ENCODE results near the gene DCXR. TPM values are rescaled to one million over a fixed set of nuclear protein-coding genes. Genes with fewer than 3 reads are reported as not detected.
A peak's percentile ranks its signal among the peaks of the same experiment; 100 is the strongest.

DCXR gene
- total RNA-seq, 1 donor from 2014 or later, result 25.7 TPM

DNA sequence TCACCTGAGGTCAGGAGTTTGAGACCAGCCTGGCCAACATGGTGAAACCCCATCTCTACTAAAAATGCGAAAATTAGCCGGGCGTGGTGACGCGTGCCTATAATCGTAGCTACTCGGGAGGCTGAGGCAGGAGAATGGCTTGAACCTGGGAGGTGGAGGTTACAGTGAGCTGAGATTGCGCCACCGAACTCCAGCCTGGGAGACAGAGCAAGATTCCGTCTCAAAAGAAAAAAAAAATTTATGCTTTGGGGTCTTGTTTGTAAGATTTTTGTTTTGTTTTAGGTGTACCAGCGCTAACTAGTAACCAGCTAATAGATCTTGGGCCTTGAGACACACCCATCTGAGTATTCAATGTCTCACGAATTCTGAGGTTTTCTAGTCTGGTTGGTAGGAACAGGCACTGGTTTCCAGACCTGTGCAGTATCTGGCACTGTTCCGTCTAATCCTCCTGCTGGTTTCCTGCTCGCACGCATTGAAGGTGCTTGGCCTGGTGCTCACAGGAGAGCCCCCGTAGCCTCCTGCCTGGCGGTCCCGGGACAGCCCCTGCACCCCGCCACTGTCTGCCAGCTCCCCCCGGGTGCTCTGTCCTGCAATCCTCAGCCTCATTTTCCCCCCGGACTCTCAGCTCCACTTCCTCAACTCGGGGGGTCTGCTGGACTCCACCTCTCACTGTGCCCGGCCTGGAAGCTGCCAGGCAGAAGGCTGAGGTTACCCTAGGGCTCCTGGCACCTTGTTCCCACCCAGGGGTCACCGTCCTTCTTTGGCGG is 38.7 kb upstream of the DCXR start:
- FAIRE-seq, result no peak
- DNase-seq (ENCODE audit: low spot score in 2 of 2), result no peak

DNA sequence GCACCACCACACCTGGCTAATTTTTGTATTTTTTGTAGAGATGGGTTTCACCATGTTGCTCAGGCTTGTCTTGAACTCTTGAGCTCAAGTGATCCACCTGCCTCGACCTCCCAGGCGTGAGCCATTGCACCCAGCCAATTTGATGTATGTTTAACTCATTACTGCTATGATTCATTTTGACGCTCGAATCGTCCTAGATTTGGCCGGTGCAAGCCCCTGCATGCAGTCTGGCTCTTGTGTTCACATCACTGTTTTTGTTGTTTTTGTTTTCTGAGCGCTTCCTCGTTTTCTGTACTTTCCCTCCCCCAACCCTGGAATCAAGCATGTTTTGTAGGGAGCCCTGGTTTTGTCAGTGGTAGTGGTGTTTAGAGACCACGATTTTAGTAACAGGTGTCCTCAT is 35.9 kb upstream of the DCXR start:
- DNase-seq (ENCODE audit: low spot score in 2 of 2) (no peak), FAIRE-seq (no peak)

DNA sequence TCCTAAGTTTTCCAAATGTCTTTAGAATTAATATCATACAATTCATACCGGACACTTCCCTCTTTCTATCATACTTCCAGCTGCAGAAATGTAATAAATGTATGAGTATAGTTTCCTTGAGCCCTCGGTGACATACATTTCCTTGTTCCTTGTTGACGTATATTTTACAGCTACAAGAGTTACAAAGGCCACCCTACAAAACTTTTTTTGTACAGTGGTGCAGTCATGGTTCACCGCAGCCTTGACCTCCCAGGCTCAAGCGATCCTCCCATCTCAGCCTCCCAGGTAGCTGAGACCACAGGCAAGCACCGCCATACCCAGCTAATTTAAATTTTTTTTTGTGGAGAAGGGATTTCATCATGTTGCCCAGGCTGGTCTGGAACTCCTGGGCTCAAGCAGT is 35.3 kb upstream of the DCXR start:
- FAIRE-seq (no peak), DNase-seq (ENCODE audit: low spot score in 2 of 2) (no peak)

DNA sequence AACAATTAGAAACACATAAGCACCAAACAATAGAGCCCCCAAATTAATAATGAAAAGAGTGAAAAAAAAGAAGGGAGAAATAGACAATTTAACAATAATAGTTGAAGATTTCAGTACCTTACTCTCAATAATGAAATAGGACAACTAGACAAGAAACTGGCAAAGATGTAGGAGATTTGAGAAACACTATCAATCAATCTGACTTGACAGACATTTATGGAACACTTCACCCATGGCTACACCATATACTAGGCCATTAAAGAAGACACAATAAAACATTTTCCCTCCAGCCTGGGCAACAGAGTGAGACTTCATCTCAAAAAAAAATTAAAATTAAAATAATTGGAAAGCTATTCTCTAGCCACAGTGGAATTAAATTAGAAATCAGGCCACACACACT is 33.1 kb upstream of the DCXR start:
- FAIRE-seq (no peak), DNase-seq (ENCODE audit: low spot score in 2 of 2) (no peak)

DNA sequence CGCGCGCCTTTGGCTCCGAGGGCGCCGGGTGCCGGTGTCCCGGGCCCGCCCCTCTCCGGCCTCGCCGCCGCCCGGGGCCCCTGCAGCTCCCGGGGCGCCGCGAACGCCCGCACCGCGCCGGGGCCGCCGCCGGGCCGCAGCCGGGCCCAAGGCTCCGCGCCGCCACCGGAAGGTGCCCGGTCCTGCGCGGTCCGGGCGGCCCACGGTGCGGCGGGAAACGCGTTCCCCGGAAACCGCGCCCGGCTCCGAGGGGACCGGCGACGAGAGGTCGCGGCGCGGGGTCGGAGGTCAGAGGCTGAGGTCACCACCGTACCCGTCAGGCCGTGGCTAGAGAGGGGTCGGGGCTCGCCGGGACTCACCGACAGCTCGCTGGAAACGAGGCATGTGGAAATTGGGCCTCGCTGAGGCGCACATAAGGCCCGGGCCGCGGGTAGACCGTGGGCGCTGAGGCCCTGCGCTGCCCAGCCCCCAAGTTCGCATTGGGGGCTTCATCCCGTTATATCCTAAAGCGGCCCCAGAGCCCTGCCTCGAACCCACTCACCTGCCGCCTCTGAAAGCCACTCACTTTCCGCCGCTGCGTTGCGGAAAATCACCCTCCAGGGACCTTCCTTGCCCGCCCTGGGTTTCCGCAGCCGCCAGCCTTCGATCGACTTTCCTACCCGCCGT is 28.3 kb upstream of the DCXR start, which contains the start of gene DUS1L:
DUS1L (minus strand) TSS at position 167 of the 666 bp plus-strand sequence. CDS start 745 bp downstream, outside the sequence.
- no peak for FAIRE-seq
- peak; percentile 95 for DNase-seq (ENCODE audit: low spot score in 2 of 2)

DNA sequence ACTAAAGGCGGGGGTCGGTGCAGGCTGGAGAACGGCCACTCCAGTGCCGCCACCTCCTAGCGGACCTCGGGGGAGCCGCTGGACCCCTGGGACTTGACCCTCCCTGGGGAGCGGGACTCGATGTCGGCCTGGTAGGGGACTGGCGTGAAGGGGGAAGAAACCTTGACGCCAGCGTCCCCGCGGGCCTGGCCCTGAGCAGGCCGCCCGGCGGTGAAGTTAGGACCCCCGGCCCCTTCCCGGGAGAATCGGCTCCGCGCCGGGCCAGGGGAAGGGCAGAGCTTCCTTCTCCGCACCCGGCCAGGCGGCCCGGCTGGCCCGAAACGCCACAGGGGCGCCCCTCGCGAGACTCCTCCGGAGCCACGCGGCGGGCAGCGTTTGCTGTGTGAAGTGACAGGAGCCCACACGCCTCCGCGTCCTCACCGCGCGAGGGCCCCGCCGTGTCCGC is 27.7 kb upstream of the DCXR start:
- FAIRE-seq, result no peak
- peak in 1 of 2 donors; percentile 53 for DNase-seq (ENCODE audit: low spot score in 2 of 2)

DNA sequence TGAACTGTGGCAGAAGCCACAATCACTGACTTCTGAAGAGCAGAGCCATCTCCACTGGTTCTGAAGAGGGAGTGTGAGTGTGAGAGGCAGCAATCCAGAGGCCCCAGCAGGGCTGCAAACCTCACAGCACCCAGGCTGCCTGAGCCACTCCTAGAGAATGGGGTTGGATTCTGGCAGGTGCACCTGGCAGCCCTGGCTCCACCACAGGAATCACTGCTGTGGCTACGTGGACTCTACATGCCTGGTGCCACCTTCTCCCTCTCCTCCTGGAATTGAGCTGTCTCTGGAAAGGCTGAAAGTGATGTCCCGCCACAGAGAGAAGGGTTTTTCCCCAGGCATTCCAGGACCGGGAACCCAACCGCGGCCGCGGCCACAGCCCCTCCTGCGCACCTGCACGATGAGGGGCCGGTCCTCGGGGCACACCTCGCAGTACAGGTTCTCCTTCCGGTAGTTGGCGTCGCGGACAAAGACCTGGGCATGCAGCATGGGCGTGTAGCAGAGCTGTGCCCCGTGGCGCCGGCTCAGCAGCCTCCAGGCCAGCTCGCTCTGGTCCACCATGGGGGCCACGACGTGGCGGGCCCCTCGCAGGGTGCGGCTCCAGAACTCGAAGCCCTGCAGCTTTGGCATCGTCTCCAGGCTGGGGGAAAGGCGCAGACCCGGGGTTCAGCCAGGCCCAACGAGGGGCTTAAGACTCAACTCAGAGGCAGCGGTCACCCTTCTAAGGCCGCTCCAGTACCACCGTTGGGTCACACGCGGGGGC is 27.1 kb upstream of the DCXR start:
- FAIRE-seq (no peak), DNase-seq (ENCODE audit: low spot score in 2 of 2) (no peak)

DNA sequence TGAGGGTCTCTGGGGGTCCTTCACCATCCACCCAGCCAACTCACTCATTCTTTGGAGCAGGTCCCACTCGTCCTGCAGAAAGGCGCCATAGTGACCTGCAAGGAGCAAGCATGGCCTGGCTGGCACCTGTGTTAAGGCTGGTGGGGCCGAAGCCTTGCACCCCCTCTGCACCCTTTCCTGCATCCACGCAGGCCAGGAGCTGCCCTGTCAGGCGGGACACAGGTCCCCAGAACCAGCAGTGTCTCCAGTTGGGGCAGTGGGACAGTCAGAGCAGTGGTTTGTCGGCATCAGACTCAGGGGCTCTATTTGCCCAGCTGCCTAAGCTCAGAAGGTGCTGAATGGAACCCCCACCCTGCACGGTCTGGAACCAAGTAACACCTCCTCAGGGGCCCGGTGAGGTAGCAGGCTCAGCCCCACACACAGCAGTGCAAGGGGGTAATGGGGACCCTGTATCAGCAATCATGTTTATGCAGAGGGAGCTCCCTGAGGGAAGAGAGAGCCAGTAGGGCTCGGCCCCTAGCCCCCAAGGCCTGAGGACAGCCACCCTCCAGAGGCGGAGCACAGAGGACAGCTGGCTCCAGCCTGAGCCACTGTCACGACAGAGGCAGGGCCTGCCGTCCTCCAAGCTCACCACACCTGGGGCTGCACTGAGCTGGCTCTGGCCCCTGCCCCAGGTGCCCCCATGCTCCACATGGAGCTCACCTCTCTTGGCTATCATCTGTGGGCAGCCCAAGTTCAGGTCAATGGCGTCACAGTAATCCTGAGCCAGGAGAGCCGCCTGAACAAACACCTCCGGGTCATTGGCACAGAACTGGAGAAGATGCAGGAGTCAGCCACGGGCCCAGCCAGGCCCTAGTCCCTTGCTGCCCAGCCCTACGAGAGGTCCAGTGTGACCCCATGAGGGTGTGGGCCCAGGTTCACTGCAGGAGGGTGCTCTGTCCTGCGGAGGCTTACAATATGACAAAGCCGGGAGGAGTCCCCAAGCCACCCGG is 26.2 kb upstream of the DCXR start:
- DNase-seq (ENCODE audit: low spot score in 2 of 2) (no peak), FAIRE-seq (no peak)

DNA sequence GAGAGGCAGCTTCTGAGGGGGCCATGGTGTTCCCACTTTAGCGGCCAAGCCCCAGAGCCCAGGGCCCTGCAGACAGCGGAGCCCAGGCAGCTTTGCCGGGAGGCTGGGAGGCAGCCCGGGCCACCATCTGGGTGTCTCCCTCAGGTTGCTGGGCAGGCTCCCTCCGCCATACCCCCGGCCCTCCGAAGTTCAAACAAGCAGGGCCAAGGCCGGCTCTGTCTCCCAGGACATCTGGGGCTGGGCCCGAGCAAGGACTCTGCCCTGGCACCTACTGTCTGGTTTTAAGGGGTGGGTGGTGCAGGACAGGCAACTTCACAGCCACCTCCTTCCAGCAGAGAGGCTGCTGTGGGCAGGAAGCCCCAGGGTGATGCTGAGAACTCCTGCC is 25.5 kb upstream of the DCXR start:
- DNase-seq (ENCODE audit: low spot score in 2 of 2) (no peak), FAIRE-seq (no peak)

DNA sequence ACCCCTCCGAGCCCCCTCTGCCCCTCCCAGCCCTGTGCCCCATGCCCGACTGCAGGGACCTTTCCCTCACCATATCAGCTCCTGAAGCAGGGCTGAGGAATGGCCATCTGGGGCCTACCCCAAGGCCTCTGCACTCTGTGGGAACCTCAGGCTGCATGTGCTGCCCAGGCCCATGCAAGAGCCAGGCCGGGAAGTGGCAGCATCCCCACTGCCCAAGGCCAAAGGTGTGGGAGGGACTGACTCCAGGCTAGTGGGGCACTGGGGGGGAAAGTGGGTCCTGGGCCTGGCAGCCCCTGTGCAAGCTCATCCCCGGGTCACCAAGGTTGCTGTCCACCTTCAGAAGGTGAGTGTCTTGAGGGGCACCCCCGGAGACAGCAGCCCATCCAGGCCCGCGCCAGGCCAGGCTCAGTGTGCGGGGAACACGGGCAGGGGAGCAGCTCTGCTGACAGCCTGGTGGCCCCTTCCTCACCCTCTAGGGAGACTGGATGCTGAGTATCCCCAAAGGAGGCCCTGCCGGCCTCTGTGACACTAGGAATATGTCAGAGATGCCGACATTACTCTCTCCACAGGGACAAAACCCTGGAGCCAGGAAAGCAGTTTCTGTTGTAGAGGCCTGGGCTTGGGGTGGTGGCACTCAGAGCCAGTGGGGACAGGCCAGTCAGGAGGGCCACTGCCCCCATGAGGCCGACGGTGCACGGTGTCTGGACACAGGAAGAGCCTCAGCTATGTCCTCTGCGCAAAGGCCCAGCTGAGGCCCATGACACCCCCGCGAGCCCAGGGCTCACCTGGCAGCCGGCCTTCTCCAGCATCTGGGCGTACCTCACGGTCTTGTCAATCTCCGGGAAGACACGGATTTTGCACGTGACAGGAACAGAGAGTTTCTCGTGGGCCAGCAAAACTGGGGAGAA is 24.8 kb upstream of the DCXR start:
- no peak for FAIRE-seq
- DNase-seq (ENCODE audit: low spot score in 2 of 2), result no peak

DNA sequence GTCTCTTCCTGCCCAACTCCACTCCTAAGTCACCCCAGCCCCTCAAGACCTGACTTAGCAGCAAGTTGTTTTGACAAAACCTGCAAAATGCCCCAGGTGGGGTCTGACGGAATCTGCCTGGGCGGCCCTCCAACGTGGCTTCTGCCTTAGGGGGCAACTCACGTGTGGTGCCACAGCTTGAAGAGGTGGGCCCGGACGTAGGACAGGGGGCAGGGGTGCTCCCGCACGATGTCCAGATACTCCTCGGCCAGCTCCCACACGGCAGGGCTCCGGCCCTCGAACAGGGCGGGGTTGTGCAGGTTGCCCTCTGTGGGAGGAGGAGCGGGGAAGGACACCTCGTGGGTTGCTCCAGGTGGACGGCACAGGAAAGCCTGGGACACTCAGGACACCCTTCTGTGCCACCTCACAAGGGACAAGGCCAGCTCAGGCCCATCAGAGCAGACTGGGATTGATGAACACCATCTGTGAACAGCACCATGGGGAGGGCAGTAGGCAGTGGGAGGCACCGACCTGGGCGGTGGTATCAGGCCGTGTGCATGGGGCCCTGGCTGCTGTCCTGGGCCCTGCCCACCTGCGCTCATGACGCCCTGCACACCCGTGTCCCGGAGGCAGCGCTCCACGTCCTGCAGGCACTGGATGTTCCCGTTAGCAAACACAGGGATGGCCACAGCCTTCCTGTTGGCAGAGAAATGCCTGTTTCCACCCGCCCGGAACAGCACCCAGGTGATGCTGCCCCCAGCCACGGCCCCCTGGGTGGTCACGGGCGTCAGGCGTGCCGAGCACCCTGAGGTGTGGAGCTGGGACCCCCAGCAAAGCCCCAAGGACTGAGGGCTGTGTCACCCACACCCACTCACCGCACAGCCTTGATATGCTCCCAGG is 23.8 kb upstream of the DCXR start:
- no peak for FAIRE-seq

DNA sequence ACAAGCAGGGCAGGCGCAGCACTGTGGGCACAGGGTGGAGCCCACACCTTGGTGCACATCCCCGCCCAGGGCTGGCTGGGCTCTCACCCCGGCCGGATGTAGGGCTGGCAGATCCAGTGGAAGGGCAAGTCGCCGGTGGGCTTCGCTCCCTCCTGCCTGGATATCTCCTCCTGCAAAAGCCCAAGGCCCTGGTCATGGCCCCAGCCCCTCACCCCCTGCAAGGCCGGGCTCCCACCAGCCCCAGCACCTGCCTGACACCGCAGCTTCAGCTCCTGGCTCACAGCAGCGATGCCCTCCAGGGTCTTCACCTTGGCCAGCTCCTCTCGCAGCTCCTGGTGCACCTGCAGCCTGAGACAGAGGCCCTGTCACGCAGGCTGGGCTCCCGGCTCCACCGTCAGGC is 23.1 kb upstream of the DCXR start:
- FAIRE-seq (no peak), DNase-seq (ENCODE audit: low spot score in 2 of 2) (no peak)

More for the DNA sequence above, 23.8 kb upstream of the DCXR start:
- no peak for DNase-seq (ENCODE audit: low spot score in 2 of 2)

DNA sequence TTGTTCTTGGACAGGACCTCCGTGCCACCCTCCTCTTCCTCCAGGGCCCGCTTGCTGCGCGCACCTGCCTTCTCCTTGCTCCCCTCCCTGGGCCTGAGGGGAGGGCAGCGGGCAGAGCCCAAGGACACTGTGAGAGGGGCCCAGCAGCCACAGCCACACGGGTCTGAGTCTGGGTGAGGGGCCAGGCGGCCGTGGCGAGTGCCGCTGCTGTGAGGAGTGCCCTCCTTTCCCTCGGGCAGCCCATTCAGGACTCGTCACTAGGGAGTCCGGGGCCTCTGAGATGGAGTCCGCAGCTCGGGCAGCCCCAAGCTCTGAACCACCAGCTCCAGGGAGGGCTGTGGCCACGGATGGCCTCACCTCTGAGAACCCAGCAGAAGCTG is 22.5 kb upstream of the DCXR start:
- no peak for DNase-seq (ENCODE audit: low spot score in 2 of 2)
- no peak for FAIRE-seq

DNA sequence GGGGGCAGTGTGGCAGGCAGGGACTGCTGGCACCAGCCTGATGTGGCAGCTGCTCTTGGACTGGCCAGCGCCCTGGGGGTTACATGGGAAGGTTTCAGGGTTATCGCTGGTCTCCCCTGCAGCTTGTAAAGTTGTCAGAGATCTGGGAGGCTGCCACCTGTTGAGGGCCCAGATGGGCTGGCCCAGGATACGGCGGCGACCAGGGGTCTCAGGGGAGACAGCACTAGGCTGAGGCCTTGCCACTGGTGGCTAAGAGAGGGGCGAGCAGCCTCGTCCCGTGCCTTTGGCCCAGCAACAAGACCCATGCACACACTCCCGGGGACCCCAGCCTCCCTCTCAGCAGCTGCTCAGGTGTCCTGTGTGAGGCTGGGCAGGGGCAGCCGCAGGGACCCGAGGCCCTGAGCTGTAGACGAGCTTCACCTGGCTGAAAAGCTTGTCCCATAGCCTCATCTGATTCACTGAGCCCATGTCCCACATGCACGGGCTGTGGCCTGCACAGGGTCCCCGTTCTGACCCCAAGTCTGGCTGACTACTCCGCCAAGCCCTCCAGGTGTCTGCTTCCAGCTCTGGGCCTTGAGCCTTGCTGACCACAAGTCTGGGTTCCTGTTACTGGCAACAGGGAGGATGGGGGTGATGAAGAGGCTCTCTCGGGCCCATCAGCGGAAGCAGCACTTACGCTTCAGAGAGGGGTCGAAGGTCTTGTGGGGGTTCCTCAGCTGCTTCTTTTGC is 21.9 kb upstream of the DCXR start:
- no peak for FAIRE-seq
- DNase-seq (ENCODE audit: low spot score in 2 of 2), result no peak

DNA sequence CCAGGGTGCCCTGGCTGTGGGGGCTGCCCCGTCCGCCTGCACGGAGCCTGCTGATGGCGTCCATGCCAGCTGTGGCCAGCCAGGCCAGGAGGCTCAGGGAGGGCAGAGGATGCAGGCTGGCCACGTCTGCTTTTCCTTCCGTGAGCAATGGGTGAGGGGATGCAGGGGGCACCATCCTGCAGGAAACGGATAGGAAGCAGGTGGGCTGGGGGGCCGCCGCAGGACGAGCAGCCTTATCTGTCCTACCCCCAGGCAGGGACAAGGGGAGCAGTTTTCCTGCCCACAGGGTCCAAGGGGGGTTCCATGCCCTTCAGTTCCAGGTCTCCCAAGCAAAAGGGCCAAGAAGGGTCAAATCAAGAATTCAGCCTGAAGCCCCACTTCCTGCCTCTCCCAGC is 21.4 kb upstream of the DCXR start:
- DNase-seq (ENCODE audit: low spot score in 2 of 2), result no peak
- no peak for FAIRE-seq

DNA sequence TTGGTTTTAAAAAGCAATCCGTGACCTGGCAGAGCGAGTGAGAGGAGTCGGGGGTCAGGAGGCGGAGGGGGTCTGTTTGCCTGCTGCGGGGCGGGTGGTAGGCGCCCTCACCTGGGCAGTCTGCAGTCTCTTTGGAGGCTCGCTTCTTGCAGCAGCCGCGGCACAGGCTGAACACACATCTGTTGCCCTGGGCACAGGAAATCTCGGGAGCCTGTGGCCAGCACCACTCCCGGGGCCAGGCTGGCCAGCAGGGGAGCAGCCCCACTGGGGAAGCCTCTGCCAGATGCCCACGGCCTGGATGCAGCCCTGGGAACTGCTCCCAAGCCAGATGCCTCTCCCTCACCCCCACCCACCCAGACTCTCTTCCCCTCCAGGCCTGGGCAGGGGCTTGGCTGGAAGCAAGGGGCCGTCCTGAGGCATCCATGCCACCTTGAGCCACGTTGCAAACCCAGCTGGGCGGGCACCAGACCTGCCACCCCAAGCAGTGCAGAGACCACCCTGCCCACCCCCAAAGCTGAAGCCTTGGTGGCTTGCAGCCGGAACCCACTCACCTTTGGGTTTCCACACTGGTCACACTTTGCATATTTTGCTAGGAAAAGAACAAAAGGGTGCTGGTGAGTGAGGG is 20.8 kb upstream of the DCXR start:
- DNase-seq (ENCODE audit: low spot score in 2 of 2) (no peak), FAIRE-seq (no peak)
